GM03348 (cell line): ENCODE measurements around the gene ZNRF1.

Source experiments
- DNase-seq: peaks from one replicate; pipeline ENCODE4 v3.0.0; 2012; ENCODE audit warnings: low spot score

ZNRF1 gene

GRCh38 chr16:75160386-75160785 lies 161.6 kb downstream of the ZNRF1 start:
- no peak for DNase-seq
